Hepatocyte (in vitro differentiated cells): ENCODE data around the gene CYB561D1. TPM values are rescaled to one million over a fixed set of nuclear protein-coding genes. Genes with fewer than 3 reads are reported as not detected.

Experiments used
- DNase-seq: peaks from one replicate; pipeline ENCODE4 v3.0.0-alpha.2; 2016; ENCODE audit warnings: low spot score
- H2AFZ ChIP-seq: fragments of 200-600 bp; sonication (generic); 2 replicates; pipeline ENCODE4 v1.6.0; 2016; ENCODE audit warnings: antibody characterized with exemption, mild to moderate bottlenecking
- H3K27ac ChIP-seq: fragments of 200-600 bp; sonication (generic); 2 replicates; pipeline ENCODE4 v1.5.1; 2016; ENCODE audit warnings: mild to moderate bottlenecking
- H3K27me3 ChIP-seq: fragments of 200-600 bp; sonication (generic); 2 replicates; pipeline ENCODE4 v1.6.1; 2016
- H3K36me3 ChIP-seq: fragments of 200-600 bp; sonication (generic); replicated peaks from 2 replicates; pipeline ENCODE4 v1.5.1; 2016; ENCODE audit warnings: low read depth; ENCODE audit not compliant: insufficient read depth
- H3K4me1 ChIP-seq: fragments of 200-600 bp; sonication (generic); 2 replicates; pipeline ENCODE4 v1.5.1; 2016; ENCODE audit warnings: mild to moderate bottlenecking, moderate library complexity; ENCODE audit not compliant: insufficient read depth
- H3K4me2 ChIP-seq: fragments of 200-600 bp; sonication (generic); 2 replicates; pipeline ENCODE4 v1.6.0; 2016
- H3K4me3 ChIP-seq: fragments of 200-600 bp; sonication (generic); 2 replicates; pipeline ENCODE4 v1.5.1; 2016; ENCODE audit warnings: mild to moderate bottlenecking
- H3K79me2 ChIP-seq: fragments of 200-600 bp; sonication (generic); 2 replicates; pipeline ENCODE4 v1.6.0; 2017; ENCODE audit warnings: mild to moderate bottlenecking
- H3K9me2 ChIP-seq: fragments of 200-600 bp; sonication (generic); replicated peaks from 2 replicates; pipeline ENCODE4 v1.6.0; 2017; ENCODE audit warnings: mild to moderate bottlenecking; ENCODE audit not compliant: insufficient read depth
- H3K9me3 ChIP-seq: fragments of 200-600 bp; sonication (generic); 2 replicates; pipeline ENCODE4 v1.5.1; 2016; ENCODE audit warnings: low read depth, mild to moderate bottlenecking
- H4K20me1 ChIP-seq: fragments of 200-600 bp; sonication (generic); 2 replicates; pipeline ENCODE4 v1.6.0; 2016; ENCODE audit warnings: mild to moderate bottlenecking; ENCODE audit not compliant: insufficient read depth, poor library complexity, severe bottlenecking
- CTCF ChIP-seq: fragments of 200-600 bp; sonication (generic); IDR thresholded peaks from 2 replicates; pipeline ENCODE4 v1.5.1; 2016; ENCODE audit warnings: antibody characterized with exemption, mild to moderate bottlenecking; ENCODE audit not compliant: poor library complexity
- EZH2 ChIP-seq: fragments of 200-600 bp; sonication (generic); IDR thresholded peaks from 2 replicates; pipeline ENCODE4 v1.6.1; 2016; ENCODE audit warnings: antibody characterized with exemption, mild to moderate bottlenecking, borderline replicate concordance
- EZH2phosphoT487 ChIP-seq: fragments of 200-600 bp; sonication (generic); IDR thresholded peaks from one replicate; pipeline ENCODE4 v1.6.1; 2018; ENCODE audit warnings: antibody characterized with exemption, mild to moderate bottlenecking, low read depth, moderate library complexity; ENCODE audit not compliant: unreplicated experiment, severe bottlenecking
- WGBS: methylation state at CpG from one replicate; pipeline ENCODE4 v1.1.6; 2016; ENCODE audit warnings: low lambda C conversion rate; ENCODE audit errors: missing lambda C conversion rate; 5-methylcytosine and 5-hydroxymethylcytosine counted together
- polyA plus RNA-seq: library from polyadenylated mRNA; unstranded; fragments of >200 nt; fragmentation: Nextera tagmentation; extraction: Ambion mirVana; gene quantifications from 2 replicates; pipeline ENCODE4 v1.2.1, GENCODE V29; 2016
- total RNA-seq: library from RNA; depleted of rRNA; stranded (reverse); fragments of >200 nt; gene quantifications from 2 replicates; pipeline ENCODE4 v1.2.3, GENCODE V29; 2014

CYB561D1 gene
- total and polyA plus RNA-seq, 2 experiments from 2014 or later: 4.8 to 6.5 TPM

DNA sequence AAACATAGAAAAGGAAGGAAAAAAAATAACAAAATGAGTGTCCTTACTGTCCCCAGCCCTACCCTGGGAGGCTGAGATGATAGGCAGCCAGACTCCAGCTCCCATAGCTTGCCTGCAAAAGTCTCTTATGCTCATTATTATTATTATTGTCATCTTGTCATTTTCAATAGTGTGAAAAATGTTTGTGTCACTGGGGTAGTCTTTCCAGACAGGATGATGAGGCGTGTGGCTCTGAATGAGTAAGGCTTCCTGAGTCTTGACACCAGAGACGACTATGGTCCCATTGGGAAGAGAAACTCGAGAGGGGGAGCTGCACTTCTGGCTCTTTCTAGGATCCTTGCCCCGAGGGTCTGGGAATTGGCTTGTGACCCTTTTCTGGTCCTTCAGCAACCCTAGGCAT, 1.1 kb upstream of the CYB561D1 start:
- 91% methylated on average over 4 of the region's 4 CpGs for WGBS
- peaks cover 7% of the 10 kb centered on the region for H3K4me1 ChIP-seq
- no peaks in the 10 kb centered on the region for H3K9me2 ChIP-seq

DNA sequence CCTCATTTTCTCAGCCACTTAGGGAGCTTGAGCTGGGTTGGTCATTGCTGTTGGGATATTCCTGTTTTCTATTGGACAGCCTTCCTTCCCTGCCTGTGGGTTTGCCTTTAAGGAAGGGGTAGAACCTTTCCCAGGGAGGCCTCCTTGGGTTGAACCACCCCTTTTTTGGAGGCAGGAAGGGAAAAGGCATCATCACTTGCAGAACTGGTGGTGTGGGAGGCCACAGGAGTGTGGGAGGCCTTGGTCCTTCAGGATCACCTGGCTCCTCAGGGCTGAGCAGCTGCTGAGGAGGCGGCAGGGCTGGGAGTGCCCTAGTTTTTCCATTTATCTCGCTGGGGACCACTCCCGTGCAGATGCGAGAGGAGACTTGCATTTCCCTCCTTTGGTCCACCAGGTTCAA, 667 bp upstream of the CYB561D1 start:
- H3K4me3 ChIP-seq: no peak overlapping the region
- H3K4me2 ChIP-seq: peak overlapping the region; percentile 65
- no peak for TF ChIP-seq EZH2phosphoT487
- no peak for TF ChIP-seq EZH2
- TF ChIP-seq CTCF: no peak
- H3K79me2 ChIP-seq: peaks cover 17% of the 10 kb centered on the region
- H3K27ac ChIP-seq: no peak overlapping the region
- H3K36me3 ChIP-seq: no peaks in the 10 kb centered on the region
- no peak for DNase-seq
- peaks cover 7% of the 10 kb centered on the region for H3K4me1 ChIP-seq
- no peaks in the 10 kb centered on the region for H3K27me3 ChIP-seq
- no peaks in the 10 kb centered on the region for H3K9me3 ChIP-seq
- H3K9me2 ChIP-seq: no peaks in the 10 kb centered on the region
- peak overlapping the region; percentile 26 for H2AFZ ChIP-seq
- no peaks in the 10 kb centered on the region for H4K20me1 ChIP-seq
- 77% methylated on average over 4 of the region's 4 CpGs for WGBS

More for the DNA sequence above, 1.1 kb upstream of the CYB561D1 start:
- no peak for DNase-seq
- no peaks in the 10 kb centered on the region for H4K20me1 ChIP-seq
- no peak overlapping the region for H3K4me3 ChIP-seq
- no peaks in the 10 kb centered on the region for H3K27me3 ChIP-seq
- H2AFZ ChIP-seq: no peak overlapping the region
- peaks cover 17% of the 10 kb centered on the region for H3K79me2 ChIP-seq
- no peak for TF ChIP-seq EZH2
- no peak for TF ChIP-seq EZH2phosphoT487
- TF ChIP-seq CTCF: no peak
- H3K36me3 ChIP-seq: no peaks in the 10 kb centered on the region
- no peaks in the 10 kb centered on the region for H3K9me3 ChIP-seq
- H3K4me2 ChIP-seq: no peak overlapping the region
- H3K27ac ChIP-seq: no peak overlapping the region

DNA sequence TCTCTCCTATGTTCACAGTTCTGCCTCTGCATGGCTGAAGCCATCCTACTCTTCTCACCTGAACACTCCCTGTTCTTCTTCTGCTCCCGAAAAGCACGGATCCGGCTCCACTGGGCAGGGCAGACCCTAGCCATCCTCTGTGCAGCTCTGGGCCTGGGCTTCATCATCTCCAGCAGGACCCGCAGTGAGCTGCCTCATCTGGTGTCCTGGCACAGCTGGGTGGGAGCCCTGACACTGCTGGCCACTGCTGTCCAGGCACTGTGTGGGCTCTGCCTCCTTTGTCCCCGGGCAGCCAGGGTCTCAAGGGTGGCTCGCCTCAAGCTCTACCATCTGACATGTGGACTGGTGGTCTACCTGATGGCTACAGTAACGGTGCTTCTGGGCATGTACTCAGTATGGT, 1.8 kb downstream of the CYB561D1 start:
- no peak overlapping the region for H3K27ac ChIP-seq
- no peaks in the 10 kb centered on the region for H3K27me3 ChIP-seq
- no peak for TF ChIP-seq EZH2phosphoT487
- TF ChIP-seq CTCF: no peak
- no peak for TF ChIP-seq EZH2
- peaks cover 7% of the 10 kb centered on the region for H3K4me1 ChIP-seq
- H3K4me2 ChIP-seq: no peak overlapping the region
- H2AFZ ChIP-seq: no peak overlapping the region
- no peaks in the 10 kb centered on the region for H4K20me1 ChIP-seq
- no peaks in the 10 kb centered on the region for H3K9me2 ChIP-seq
- H3K9me3 ChIP-seq: no peaks in the 10 kb centered on the region
- 95% methylated on average over 7 of the region's 7 CpGs for WGBS
- peaks cover 17% of the 10 kb centered on the region for H3K79me2 ChIP-seq
- no peak overlapping the region for H3K4me3 ChIP-seq
- no peak for DNase-seq
- H3K36me3 ChIP-seq: no peaks in the 10 kb centered on the region
